SK-N-MC (cell line): ENCODE measurements around the gene KCNJ11.

Experiments used
- EZH2 ChIP-seq: fragments of 200-600 bp; sonication (generic); IDR thresholded peaks from one replicate; pipeline ENCODE4 v1.6.1; 2017; ENCODE audit warnings: antibody characterized with exemption
- FOXP2 ChIP-seq: optimal IDR thresholded peaks from 2 replicates; pipeline ENCODE3; 2011; ENCODE audit warnings: mild to moderate bottlenecking, moderate library complexity; ENCODE audit not compliant: insufficient read depth; ENCODE audit errors: extremely low read length, control extremely low read depth
- POLR2AphosphoS5 ChIP-seq: IDR thresholded peaks from 2 replicates; pipeline ENCODE4 v1.6.1; 2012; ENCODE audit warnings: mild to moderate bottlenecking, low read depth, low read length, borderline replicate concordance

GRCh38 chr11:17385492-17385891 lies 3.0 kb downstream of the KCNJ11 start:
- TF ChIP-seq FOXP2 (no peak), POLR2AphosphoS5 (no peak), EZH2 (no peak)
